Common myeloid progenitor, CD34-positive (primary cell): ENCODE measurements around the gene CSRP2.

Experiments used
- CTCF ChIA-PET: fragments of 350-600 bp; sonication (Branson Sonifier 250); formaldehyde crosslinking; loops from one replicate; lab custom pipeline; 2021; ENCODE audit warnings: antibody characterized with exemption; lab: Charles Lee
- POLR2A ChIA-PET: fragments of 350-600 bp; sonication (Branson Sonifier 250); formaldehyde crosslinking; loops from one replicate; lab custom pipeline; 2021; ENCODE audit warnings: antibody characterized with exemption; lab: Charles Lee
- DNase-seq, 3 donors: peaks; one replicate each; pipeline versions ENCODE4 v3.0.0 to v3.0.0-alpha.2; 2013
- H3K27ac ChIP-seq, 2 experiments: 1 replicate in 1 of 2; 2 replicates in 1 of 2; pipeline ENCODE4 v1.7.0; 2013; ENCODE audit warnings: inconsistent platforms in 2 of 2, low read length in 2 of 2, mild to moderate bottlenecking in 2 of 2, low read depth in 1 of 2, moderate library complexity in 1 of 2; ENCODE audit not compliant: severe bottlenecking in 2 of 2, insufficient read depth in 1 of 2, poor library complexity in 1 of 2
- H3K27me3 ChIP-seq, 5 experiments: replicated peaks in 2 of 5; 1 replicate in 3 of 5; 2 replicates in 2 of 5; pipeline versions ENCODE4 v1.6.1 to v1.7.0; 2013; ENCODE audit warnings: low read length in 4 of 5, mild to moderate bottlenecking in 2 of 5, moderate library complexity in 2 of 5, inconsistent platforms in 1 of 5; ENCODE audit not compliant: insufficient read depth in 5 of 5, control insufficient read depth in 4 of 5
- H3K36me3 ChIP-seq, 4 experiments: 1 replicate in 2 of 4; 2 replicates in 2 of 4; pipeline versions ENCODE4 v1.6.1 to v1.7.0; 2013; ENCODE audit warnings: low read length in 3 of 4, control low read depth in 1 of 4, mild to moderate bottlenecking in 1 of 4; ENCODE audit not compliant: control insufficient read depth in 4 of 4, insufficient read depth in 4 of 4
- H3K4me1 ChIP-seq, 4 experiments: 1 replicate in 3 of 4; 2 replicates in 1 of 4; pipeline versions ENCODE4 v1.6.1 to v1.7.1; 2013; ENCODE audit warnings: low read length in 3 of 4, mild to moderate bottlenecking in 3 of 4, control low read depth in 1 of 4, inconsistent platforms in 1 of 4, moderate library complexity in 1 of 4; ENCODE audit not compliant: control insufficient read depth in 4 of 4, insufficient read depth in 4 of 4; ENCODE audit errors: control extremely low read depth in 1 of 4
- H3K4me3 ChIP-seq, 7 experiments: 1 replicate in 4 of 7; 2 replicates in 3 of 7; pipeline versions ENCODE4 v1.5.1 to v1.7.0; 2013; ENCODE audit warnings: mild to moderate bottlenecking in 7 of 7, low read length in 6 of 7, moderate library complexity in 6 of 7, inconsistent platforms in 2 of 7, low read depth in 2 of 7, control low read depth in 1 of 7; ENCODE audit not compliant: insufficient read depth in 4 of 7, control insufficient read depth in 1 of 7; ENCODE audit errors: extremely low read depth in 1 of 7
- H3K9me3 ChIP-seq, 5 experiments: 1 replicate in 4 of 5; 2 replicates in 1 of 5; pipeline versions ENCODE4 v1.6.1 to v1.7.1; 2013; ENCODE audit warnings: low read length in 4 of 5, mild to moderate bottlenecking in 2 of 5, inconsistent platforms in 1 of 5, low read depth in 1 of 5, moderate library complexity in 1 of 5; ENCODE audit not compliant: control insufficient read depth in 4 of 5, insufficient read depth in 2 of 5; ENCODE audit errors: control extremely low read depth in 1 of 5
- WGBS: methylation state at CpG from one replicate; pipeline ENCODE4 v1.1.5; 2013; ENCODE audit not compliant: insufficient coverage; 5-methylcytosine and 5-hydroxymethylcytosine counted together

The CSRP2 gene

DNA sequence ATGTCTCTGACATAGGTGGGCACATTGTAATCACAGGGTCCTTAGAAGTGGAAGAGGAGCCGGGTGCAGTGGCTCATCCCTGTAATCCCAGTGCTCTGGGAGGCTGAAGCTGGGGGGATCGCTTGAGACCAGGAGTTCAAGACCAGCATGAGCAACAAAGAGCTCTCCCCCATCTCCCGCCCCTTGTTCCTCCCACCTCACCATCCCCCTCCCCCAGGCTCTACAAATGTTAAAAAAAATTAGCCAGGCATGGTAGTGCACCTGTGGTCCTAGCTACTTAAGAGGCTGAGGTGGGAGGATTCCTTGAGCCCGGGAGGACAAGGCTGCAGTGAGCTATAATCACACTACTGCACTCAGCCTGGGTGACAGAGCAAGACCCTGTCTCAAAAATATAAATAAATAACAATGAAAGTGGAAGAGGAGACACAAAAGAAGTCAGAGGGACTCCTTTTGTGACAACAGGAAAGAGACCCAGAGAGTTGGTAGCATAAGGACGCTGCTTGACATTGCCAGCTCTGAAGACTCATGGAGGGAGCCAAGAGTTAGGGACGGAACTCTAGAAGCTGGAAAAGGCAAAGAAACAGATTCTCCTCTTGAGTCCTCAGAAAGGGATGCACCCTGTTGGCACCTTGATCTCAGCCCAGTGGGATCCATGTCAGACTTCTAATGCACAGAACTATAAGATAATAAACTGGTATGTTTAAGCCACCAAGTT is 29.6 kb upstream of the CSRP2 start:
- no peaks in the 10 kb centered on the region for H3K36me3 ChIP-seq
- no peak for DNase-seq
- ChIA-PET POLR2A (no interaction called here), CTCF (interaction anchor here (0.7 to 1.0 kb wide), 2 partner anchors 28 to 478 kb away, joined by 3 read pairs; no protein-coding TSS in a partner anchor)
- 92% methylated on average over 2 of the region's 6 CpGs for WGBS
- H3K9me3 ChIP-seq: no peaks in the 10 kb centered on the region
- H3K4me3 ChIP-seq: no peak overlapping the region
- no peaks in the 10 kb centered on the region for H3K4me1 ChIP-seq
- no peak overlapping the region for H3K27ac ChIP-seq
- H3K27me3 ChIP-seq: no peaks in the 10 kb centered on the region

- ChIA-PET CTCF (no interaction called here), POLR2A (no interaction called here)
- peak overlapping the region in 5 of 7 experiments; percentile 1 to 53 (median 49) for H3K4me3 ChIP-seq
- peaks cover 0 to 22% (median 14%) of the 10 kb centered on the region in 4 experiments for H3K4me1 ChIP-seq
- DNase-seq: peak in 2 of 3 donors; percentile 61 to 71
- H3K27ac ChIP-seq: no peak overlapping the region
- no peaks in the 10 kb centered on the region for H3K27me3 ChIP-seq
- H3K36me3 ChIP-seq: no peaks in the 10 kb centered on the region
- no peaks in the 10 kb centered on the region for H3K9me3 ChIP-seq
- WGBS: no CpG with 5 or more reads among the region's 4 CpGs
Measured at GRCh38 chr12:76901628-76902380, 23.0 kb upstream of the CSRP2 start.

DNA sequence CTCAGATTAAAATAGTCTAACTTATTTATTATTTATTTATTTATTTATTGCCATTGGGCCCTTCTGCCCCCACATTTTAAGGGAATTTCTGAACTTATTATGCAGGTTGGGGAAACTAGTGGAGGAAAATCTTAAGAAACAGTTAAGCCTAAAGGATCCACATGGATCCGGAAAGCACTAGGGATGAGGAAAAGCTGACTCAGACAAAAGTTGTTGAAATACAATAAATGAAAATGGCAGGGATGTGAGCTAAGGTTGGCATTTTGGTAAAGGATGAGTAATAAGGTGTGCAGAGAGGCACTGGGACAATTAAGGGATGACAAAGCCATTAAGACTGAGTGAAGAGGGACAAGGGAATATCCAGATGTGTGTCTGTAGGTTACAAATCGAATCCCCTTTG is 20.7 kb upstream of the CSRP2 start:
- 100% methylated on average over 1 of the region's 2 CpGs for WGBS
- no peaks in the 10 kb centered on the region for H3K36me3 ChIP-seq
- H3K4me3 ChIP-seq: no peak overlapping the region
- no peak for DNase-seq
- ChIA-PET POLR2A (no interaction called here), CTCF (interaction anchor here (1.5 kb wide), 1 partner anchor 13 kb away, joined by 4 read pairs; no protein-coding TSS in a partner anchor)
- H3K27ac ChIP-seq: no peak overlapping the region
- H3K9me3 ChIP-seq: peaks cover 0 to 5% (median 0%) of the 10 kb centered on the region in 5 experiments
- peaks cover 0 to 22% (median 14%) of the 10 kb centered on the region in 4 experiments for H3K4me1 ChIP-seq
- H3K27me3 ChIP-seq: peaks cover 0 to 6% (median 0%) of the 10 kb centered on the region in 5 experiments

DNA sequence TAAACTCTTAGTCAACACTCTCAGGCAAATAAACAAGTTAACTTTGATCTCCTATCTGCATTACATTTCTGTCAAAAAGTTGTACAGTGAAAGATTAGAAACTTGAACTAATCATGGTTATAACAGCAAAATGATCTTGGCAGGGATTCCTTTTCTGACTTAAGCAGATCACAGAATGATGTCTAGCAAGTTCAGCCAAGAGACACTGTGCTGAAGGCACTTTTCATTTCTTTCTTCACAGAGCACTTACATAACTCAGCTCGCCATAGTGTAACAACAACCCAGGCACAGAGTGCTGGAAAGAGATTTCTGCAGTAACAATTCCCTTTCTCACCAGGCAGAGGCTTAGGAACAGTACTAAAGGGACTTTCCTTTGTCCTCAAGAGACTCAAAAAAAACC is 19.6 kb upstream of the CSRP2 start:
- DNase-seq: no peak
- no peaks in the 10 kb centered on the region for H3K36me3 ChIP-seq
- H3K4me3 ChIP-seq: no peak overlapping the region
- peaks cover 0 to 14% (median 0%) of the 10 kb centered on the region in 5 experiments for H3K9me3 ChIP-seq
- 100% methylated on average over 1 of the region's 1 CpG for WGBS
- H3K4me1 ChIP-seq: peaks cover 0 to 22% (median 14%) of the 10 kb centered on the region in 4 experiments
- H3K27ac ChIP-seq: no peak overlapping the region
- peaks cover 0 to 6% (median 0%) of the 10 kb centered on the region in 5 experiments for H3K27me3 ChIP-seq
- ChIA-PET CTCF (no interaction called here), POLR2A (no interaction called here)

GRCh38 chr12:76896274-76896673 is 17.5 kb upstream of the CSRP2 start:
- CTCF ChIA-PET: no interaction called here
- POLR2A ChIA-PET: no interaction called here
- no peak for DNase-seq

GRCh38 chr12:76895796-76896195 is 17.0 kb upstream of the CSRP2 start:
- WGBS: 100% methylated on average over 4 of the region's 5 CpGs

More at GRCh38 chr12:76896274-76896673, 17.5 kb upstream of the CSRP2 start:
- H3K4me1 ChIP-seq: peaks cover 0 to 9% (median under 1%) of the 10 kb centered on the region in 4 experiments
- H3K27me3 ChIP-seq: peaks cover 0 to 6% (median 0%) of the 10 kb centered on the region in 5 experiments
- no peaks in the 10 kb centered on the region for H3K36me3 ChIP-seq
- H3K4me3 ChIP-seq: no peak overlapping the region
- peaks cover 0 to 14% (median 0%) of the 10 kb centered on the region in 5 experiments for H3K9me3 ChIP-seq
- WGBS: 100% methylated on average over 1 of the region's 1 CpG
- no peak overlapping the region for H3K27ac ChIP-seq

More at GRCh38 chr12:76895796-76896195, 17.0 kb upstream of the CSRP2 start:
- ChIA-PET POLR2A (no interaction called here), CTCF (no interaction called here)
- no peak for DNase-seq
- no peaks in the 10 kb centered on the region for H3K36me3 ChIP-seq
- H3K27me3 ChIP-seq: peaks cover 0 to 6% (median 0%) of the 10 kb centered on the region in 5 experiments
- no peak overlapping the region for H3K4me3 ChIP-seq
- peaks cover 0 to 5% (median 0%) of the 10 kb centered on the region in 4 experiments for H3K4me1 ChIP-seq
- H3K27ac ChIP-seq: no peak overlapping the region
- H3K9me3 ChIP-seq: peaks cover 0 to 14% (median 0%) of the 10 kb centered on the region in 5 experiments
